SU-DHL-6 (cell line): ENCODE data around the gene HOXC6.

Experiments
- CTCF ChIP-seq: fragments of 200-600 bp; sonication (generic); IDR thresholded peaks from one replicate; pipeline ENCODE4 v1.5.1; 2017; ENCODE audit warnings: antibody characterized with exemption, mild to moderate bottlenecking, low read length, moderate library complexity; ENCODE audit not compliant: insufficient read depth, poor library complexity, severe bottlenecking
- EZH2phosphoT487 ChIP-seq: fragments of 200-600 bp; sonication (generic), shearing (Covaris generic); conservative IDR thresholded peaks from 2 replicates; pipeline ENCODE4 v1.6.1; 2018; ENCODE audit warnings: mild to moderate bottlenecking, antibody characterized with exemption, low read length, moderate library complexity, mixed read lengths

- TF ChIP-seq CTCF = no peak
- no peak for TF ChIP-seq EZH2phosphoT487
Measured at GRCh38 chr12:54047160-54047963, 19.1 kb downstream of the HOXC6 start.
